NCI-H1105 (cell line): ENCODE results near the gene PRXL2A.
"Not testable (repeated sequence)": the region's sequence is repeated elsewhere in the genome, so short reads cannot be mapped to it uniquely, and the experiment has no call there.

Source experiments
- DNase-seq: peaks from one replicate; lab custom pipeline; 2025; lab: John Stamatoyannopoulos, UW

Gene PRXL2A

GRCh38 chr10:80475641-80476040, 67.3 kb downstream of the PRXL2A start:
- not testable (repeated sequence) for DNase-seq

GRCh38 chr10:80476685-80477084, 68.3 kb downstream of the PRXL2A start:
- no peak for DNase-seq

- no peak for DNase-seq
These were observed 69.5 kb downstream of the PRXL2A start for GRCh38 chr10:80477813-80478212.

GRCh38 chr10:80480373-80480772, 72.0 kb downstream of the PRXL2A start:
- not testable (repeated sequence) for DNase-seq

- DNase-seq, result no peak
These were observed 72.5 kb downstream of the PRXL2A start for GRCh38 chr10:80480852-80481251.

- DNase-seq, result no peak
These were observed 75.9 kb downstream of the PRXL2A start for GRCh38 chr10:80484243-80484642.

GRCh38 chr10:80484676-80485075, 76.3 kb downstream of the PRXL2A start:
- DNase-seq, result no peak

GRCh38 chr10:80485076-80485945, 77.0 kb downstream of the PRXL2A start:
- no peak for DNase-seq

GRCh38 chr10:80485946-80486764, 77.8 kb downstream of the PRXL2A start:
- no peak for DNase-seq
